CD14-positive monocyte (primary cell): ENCODE measurements around the gene SAP130. TPM values are rescaled to one million over a fixed set of nuclear protein-coding genes. Genes with fewer than 3 reads are reported as not detected.

Experiments used
- DNase-seq, 3 donors: peaks; one replicate each; pipeline ENCODE4 v3.0.0-alpha.2; 2011 to 2022
- H2AFZ ChIP-seq: 2 replicates; pipeline ENCODE4 v1.6.0; 2012; ENCODE audit warnings: mild to moderate bottlenecking, low read depth, low read length, inconsistent platforms; ENCODE audit not compliant: insufficient read depth, poor library complexity, severe bottlenecking
- H3K27ac ChIP-seq, 2 donors: 1 replicate in 1 of 2; 2 replicates in 1 of 2; pipeline ENCODE4 v1.5.1; 2012 to 2013; ENCODE audit warnings: low read length in 2 of 2, control low read depth in 1 of 2, inconsistent platforms in 1 of 2, low read depth in 1 of 2, mild to moderate bottlenecking in 1 of 2
- H3K27me3 ChIP-seq, 2 donors: one replicate each; pipeline versions ENCODE4 v1.6.0 to v1.6.1; 2011 to 2013; ENCODE audit warnings: low read length in 2 of 2; ENCODE audit not compliant: control insufficient read depth in 2 of 2, insufficient read depth in 2 of 2
- H3K36me3 ChIP-seq, 2 donors: replicated peaks in 1 of 2; 1 replicate in 1 of 2; 2 replicates in 1 of 2; pipeline versions ENCODE4 v1.5.1 to v1.6.1; 2012 to 2013; ENCODE audit warnings: low read length in 2 of 2, control low read depth in 1 of 2, inconsistent platforms in 1 of 2, mild to moderate bottlenecking in 1 of 2; ENCODE audit not compliant: insufficient read depth in 2 of 2, control insufficient read depth in 1 of 2
- H3K4me1 ChIP-seq, 2 donors: 1 replicate in 1 of 2; 2 replicates in 1 of 2; pipeline versions ENCODE4 v1.5.1 to v1.6.1; 2012 to 2013; ENCODE audit warnings: low read length in 2 of 2, control low read depth in 1 of 2, inconsistent platforms in 1 of 2, mild to moderate bottlenecking in 1 of 2, moderate library complexity in 1 of 2; ENCODE audit not compliant: insufficient read depth in 2 of 2, control insufficient read depth in 1 of 2
- H3K4me2 ChIP-seq: replicated peaks from 2 replicates; pipeline ENCODE3; 2012; ENCODE audit warnings: low read length, moderate library complexity, mild to moderate bottlenecking; ENCODE audit not compliant: poor library complexity, severe bottlenecking; ENCODE audit errors: extremely low read depth
- H3K4me3 ChIP-seq, 3 experiments: fragments of 200-600 bp in 1 of 3; sonication (generic) in 1 of 3; replicated peaks in 1 of 3; 1 replicate in 2 of 3; 2 replicates in 1 of 3; pipeline ENCODE4 v1.5.1; 2011 to 2013; ENCODE audit warnings: low read length in 3 of 3, mild to moderate bottlenecking in 3 of 3, control low read depth in 2 of 3, low read depth in 2 of 3, inconsistent platforms in 1 of 3, moderate library complexity in 1 of 3
- H3K79me2 ChIP-seq: 2 replicates; pipeline ENCODE4 v1.6.0; 2012; ENCODE audit warnings: mild to moderate bottlenecking, control low read depth, inconsistent platforms, low read length, moderate library complexity; ENCODE audit not compliant: insufficient read depth
- H3K9ac ChIP-seq: 2 replicates; pipeline ENCODE4 v1.6.0; 2017; ENCODE audit warnings: low read length, mild to moderate bottlenecking; ENCODE audit not compliant: insufficient read depth, poor library complexity, severe bottlenecking
- H3K9me3 ChIP-seq, 2 donors: replicated peaks in 1 of 2; 1 replicate in 1 of 2; 2 replicates in 1 of 2; pipeline versions ENCODE4 v1.5.1 to v1.6.1; 2012 to 2013; ENCODE audit warnings: low read length in 2 of 2, control low read depth in 1 of 2; ENCODE audit not compliant: control insufficient read depth in 1 of 2, insufficient read depth in 1 of 2
- H4K20me1 ChIP-seq: 2 replicates; pipeline ENCODE4 v1.6.0; 2012; ENCODE audit warnings: mild to moderate bottlenecking, low read length, control low read depth, moderate library complexity; ENCODE audit not compliant: insufficient read depth
- H3K27ac Mint-ChIP-seq, 7 donors: one replicate each; pipeline ENCODE4 v1.8.0; 2020; ENCODE audit warnings: mild to moderate bottlenecking in 7 of 7, mixed read lengths in 7 of 7, moderate library complexity in 6 of 7, inconsistent platforms in 2 of 7
- H3K27me3 Mint-ChIP-seq, 3 donors: one replicate each; pipeline ENCODE4 v1.8.0; 2021 to 2022; ENCODE audit warnings: low read depth in 3 of 3, mild to moderate bottlenecking in 3 of 3, mixed read lengths in 3 of 3, moderate library complexity in 3 of 3, inconsistent platforms in 1 of 3
- H3K36me3 Mint-ChIP-seq, 2 donors: one replicate each; pipeline ENCODE4 v1.8.0; 2020; ENCODE audit warnings: mixed read lengths in 2 of 2, inconsistent platforms in 1 of 2, mild to moderate bottlenecking in 1 of 2
- H3K4me1 Mint-ChIP-seq: one replicate; pipeline ENCODE4 v1.8.0; 2020; ENCODE audit warnings: mild to moderate bottlenecking, mixed read lengths
- H3K4me3 Mint-ChIP-seq, 2 donors: one replicate each; pipeline ENCODE4 v1.8.0; 2020; ENCODE audit warnings: mild to moderate bottlenecking in 2 of 2, mixed read lengths in 2 of 2, moderate library complexity in 1 of 2
- H3K9me3 Mint-ChIP-seq, 7 donors: one replicate each; pipeline ENCODE4 v1.8.0; 2020 to 2022; ENCODE audit warnings: mixed read lengths in 7 of 7, mild to moderate bottlenecking in 6 of 7, moderate library complexity in 6 of 7, inconsistent platforms in 2 of 7
- WGBS: methylation state at CpG from one replicate; pipeline ENCODE4 v1.1.5; 2013; ENCODE audit warnings: missing lambda C conversion rate; ENCODE audit not compliant: insufficient coverage; 5-methylcytosine and 5-hydroxymethylcytosine counted together
- intact Hi-C, 2 donors: fragments of 100-400 bp; cut with micrococcal nuclease; formaldehyde crosslinking; loops; one replicate each; pipeline versions ENCODE4 v1.15.0 to v1.15.1; 2023
- polyA plus RNA-seq, 3 donors: library from polyadenylated mRNA; depleted of rRNA in 1 of 3; unstranded in 2 of 3; stranded (reverse) in 1 of 3; fragments of 300-500 nt in 2 of 3; fragments of >200 nt in 1 of 3; fragmentation: Illumina TruSeq in 2 of 3; gene quantifications; 1 replicate in 2 of 3; 2 replicates in 1 of 3; pipeline ENCODE4 v1.2.3, GENCODE V29; 2012 to 2021
- TF ChIP-seq, protein P1 (sequence below): fragments of 200-600 bp; IDR thresholded peaks from one replicate; pipeline ENCODE4 v1.8.0; 2022; ENCODE audit warnings: antibody characterized with exemption, mild to moderate bottlenecking

SAP130 gene
- polyA plus RNA-seq, 3 donors, result 2.8 to 16.4 (median 6.4) TPM

DNA sequence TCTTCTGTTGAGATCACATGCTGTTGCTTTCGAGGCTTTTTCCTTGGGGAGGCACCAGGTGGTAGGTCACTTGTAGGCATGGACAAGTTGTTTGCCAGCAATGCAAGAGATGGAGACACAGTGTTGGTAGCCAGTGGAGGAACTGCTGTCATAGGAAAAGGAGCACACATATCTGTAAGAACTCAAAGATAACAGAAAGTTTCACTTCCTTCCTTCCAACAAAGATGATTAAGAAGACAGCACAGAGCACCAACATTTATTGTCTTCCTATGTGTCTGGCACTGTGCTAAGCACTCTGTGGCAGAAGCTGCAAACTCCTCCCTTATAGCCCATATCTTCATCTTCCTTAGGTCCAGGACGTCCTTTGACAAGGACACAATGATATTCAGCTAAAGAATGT lies 77.6 kb downstream of the SAP130 start:
- Histone ChIP-seq H3K4me2 (no peak overlapping the region), H2AFZ (no peak overlapping the region), H3K36me3 (peaks cover 61 to 99% of the 10 kb centered on the region in 2 donors), H3K4me3 (no peak overlapping the region), H3K4me1 (peaks cover 5 to 6% of the 10 kb centered on the region in 2 donors), H4K20me1 (no peaks in the 10 kb centered on the region), H3K9ac (no peak overlapping the region), H3K27ac (peak overlapping the region in 1 of 2 donors; percentile 15), H3K9me3 (no peaks in the 10 kb centered on the region), H3K27me3 (no peaks in the 10 kb centered on the region), H3K79me2 (no peaks in the 10 kb centered on the region)
- Mint-ChIP-seq H3K4me1 (peaks cover 10% of the 10 kb centered on the region), H3K27ac (peak overlapping the region in 3 of 7 donors; percentile 41 to 60 (median 59)), H3K27me3 (no peaks in the 10 kb centered on the region), H3K36me3 (peaks cover 32 to 59% of the 10 kb centered on the region in 2 donors), H3K9me3 (no peaks in the 10 kb centered on the region), H3K4me3 (no peak overlapping the region)
- DNase-seq, result no peak
- WGBS, result 83% methylated on average over 1 of the region's 2 CpGs
- TF ChIP-seq, protein P1, sequence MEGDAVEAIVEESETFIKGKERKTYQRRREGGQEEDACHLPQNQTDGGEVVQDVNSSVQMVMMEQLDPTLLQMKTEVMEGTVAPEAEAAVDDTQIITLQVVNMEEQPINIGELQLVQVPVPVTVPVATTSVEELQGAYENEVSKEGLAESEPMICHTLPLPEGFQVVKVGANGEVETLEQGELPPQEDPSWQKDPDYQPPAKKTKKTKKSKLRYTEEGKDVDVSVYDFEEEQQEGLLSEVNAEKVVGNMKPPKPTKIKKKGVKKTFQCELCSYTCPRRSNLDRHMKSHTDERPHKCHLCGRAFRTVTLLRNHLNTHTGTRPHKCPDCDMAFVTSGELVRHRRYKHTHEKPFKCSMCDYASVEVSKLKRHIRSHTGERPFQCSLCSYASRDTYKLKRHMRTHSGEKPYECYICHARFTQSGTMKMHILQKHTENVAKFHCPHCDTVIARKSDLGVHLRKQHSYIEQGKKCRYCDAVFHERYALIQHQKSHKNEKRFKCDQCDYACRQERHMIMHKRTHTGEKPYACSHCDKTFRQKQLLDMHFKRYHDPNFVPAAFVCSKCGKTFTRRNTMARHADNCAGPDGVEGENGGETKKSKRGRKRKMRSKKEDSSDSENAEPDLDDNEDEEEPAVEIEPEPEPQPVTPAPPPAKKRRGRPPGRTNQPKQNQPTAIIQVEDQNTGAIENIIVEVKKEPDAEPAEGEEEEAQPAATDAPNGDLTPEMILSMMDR, result no peak
- intact Hi-C loops, result loop anchor here in 1 of 2 donors (10.0 kb wide), 1 partner anchor 85 kb away; no protein-coding TSS in a partner anchor

DNA sequence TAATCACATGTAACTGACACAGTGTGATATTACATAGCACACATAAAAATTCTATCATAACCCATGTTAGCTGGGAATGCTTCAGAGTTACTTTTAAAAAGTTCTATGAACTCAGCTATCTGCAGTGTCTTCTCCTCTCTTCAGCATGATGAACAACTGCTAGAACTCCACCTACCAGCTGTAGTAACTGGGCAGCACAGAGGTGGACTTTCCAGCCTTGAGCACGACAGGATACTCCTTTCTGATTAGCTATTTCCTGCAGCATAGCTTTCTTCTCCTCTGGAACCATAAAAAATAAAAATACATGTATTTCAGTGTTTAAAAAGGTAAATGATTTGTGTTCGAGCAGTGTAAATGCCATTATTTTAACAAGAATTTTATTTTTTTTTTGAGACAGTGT lies 82.6 kb downstream of the SAP130 start:
- Histone ChIP-seq H4K20me1 (no peaks in the 10 kb centered on the region), H3K4me1 (no peaks in the 10 kb centered on the region), H3K9ac (no peak overlapping the region), H3K27me3 (no peaks in the 10 kb centered on the region), H3K4me2 (no peak overlapping the region), H3K36me3 (peaks cover 89 to 99% of the 10 kb centered on the region in 2 donors), H2AFZ (no peak overlapping the region), H3K27ac (no peak overlapping the region), H3K79me2 (no peaks in the 10 kb centered on the region), H3K9me3 (no peaks in the 10 kb centered on the region), H3K4me3 (no peak overlapping the region)
- H3K36me3 Mint-ChIP-seq, result peaks cover 66 to 94% of the 10 kb centered on the region in 2 donors
- DNase-seq, result no peak
- WGBS, result no CpG with 5 or more reads among the region's 2 CpGs
- H3K4me3 Mint-ChIP-seq, result no peak overlapping the region
- peaks cover 0 to 4% (median 0%) of the 10 kb centered on the region in 3 donors for H3K27me3 Mint-ChIP-seq
- intact Hi-C loops, result no loop called here
- H3K9me3 Mint-ChIP-seq, result no peaks in the 10 kb centered on the region
- H3K4me1 Mint-ChIP-seq, result peaks cover under 1% of the 10 kb centered on the region
- peak overlapping the region in 1 of 7 donors; percentile 30 for H3K27ac Mint-ChIP-seq
- TF ChIP-seq, protein P1, result no peak
